Hematopoietic multipotent progenitor cell treated with erythropoietin and hydrocortisone succinate and interleukin-3 and kit ligand, for 6 days (in vitro differentiated cells): ENCODE data around the gene MYO1B.

Experiments
- DNase-seq: peaks from one replicate; pipeline ENCODE4 v3.0.0-alpha.2; 2015

MYO1B gene

GRCh38 chr2:191264647-191265081 is 19.5 kb downstream of the MYO1B start:
- no peak for DNase-seq

- no peak for DNase-seq
Observed at GRCh38 chr2:191265311-191266170, 20.3 kb downstream of the MYO1B start.

GRCh38 chr2:191266201-191266600 is 21.0 kb downstream of the MYO1B start:
- DNase-seq, result no peak

- no peak for DNase-seq
Observed at GRCh38 chr2:191268596-191268995, 23.4 kb downstream of the MYO1B start.

GRCh38 chr2:191270306-191271161 is 25.3 kb downstream of the MYO1B start:
- no peak for DNase-seq

- DNase-seq, result no peak
Observed at GRCh38 chr2:191272064-191272463, 26.9 kb downstream of the MYO1B start.

GRCh38 chr2:191274413-191274815 is 29.2 kb downstream of the MYO1B start:
- DNase-seq, result peak; percentile 8

GRCh38 chr2:191276792-191277465 is 31.7 kb downstream of the MYO1B start:
- DNase-seq, result no peak

GRCh38 chr2:191280290-191280689 is 35.1 kb downstream of the MYO1B start:
- no peak for DNase-seq

- no peak for DNase-seq
Observed at GRCh38 chr2:191280834-191281756, 35.9 kb downstream of the MYO1B start.

GRCh38 chr2:191285252-191285651 is 40.0 kb downstream of the MYO1B start:
- no peak for DNase-seq

GRCh38 chr2:191287820-191288219 is 42.6 kb downstream of the MYO1B start:
- DNase-seq, result no peak

- no peak for DNase-seq
Observed at GRCh38 chr2:191289049-191289448, 43.8 kb downstream of the MYO1B start.

- no peak for DNase-seq
Observed at GRCh38 chr2:191291471-191291870, 46.3 kb downstream of the MYO1B start.

- DNase-seq, result no peak
Observed at GRCh38 chr2:191292869-191293268, 47.7 kb downstream of the MYO1B start.

- DNase-seq, result no peak
Observed at GRCh38 chr2:191295088-191295487, 49.9 kb downstream of the MYO1B start.

GRCh38 chr2:191296083-191297006 is 51.1 kb downstream of the MYO1B start:
- DNase-seq, result no peak

- no peak for DNase-seq
Observed at GRCh38 chr2:191297033-191297432, 51.8 kb downstream of the MYO1B start.

GRCh38 chr2:191298306-191298705 is 53.1 kb downstream of the MYO1B start:
- no peak for DNase-seq

- DNase-seq, result no peak
Observed at GRCh38 chr2:191299010-191299409, 53.8 kb downstream of the MYO1B start.

- DNase-seq, result no peak
Observed at GRCh38 chr2:191299866-191300265, 54.7 kb downstream of the MYO1B start.
